BLaER1 treated with 17β-estradiol and CSF1 and Interleukin-3, amounts not matched to agents 10 nM and 100 nM (cell line): ENCODE measurements around the gene QSOX1.
A peak's percentile ranks its signal among the peaks of the same experiment; 100 is the strongest.

Source experiments
- H3K27ac ChIP-seq, 11 experiments: shearing (Covaris generic); formaldehyde crosslinking; 2 replicates each; pipeline ENCODE4 v1.8.1; 2022
- H3K27me3 ChIP-seq, 11 experiments: shearing (Covaris generic); formaldehyde crosslinking; 2 replicates each; pipeline ENCODE4 v1.8.1; 2022
- H3K36me3 ChIP-seq, 11 experiments: shearing (Covaris generic); formaldehyde crosslinking; 2 replicates each; pipeline ENCODE4 v1.8.1; 2022
- H3K4me1 ChIP-seq, 10 experiments: shearing (Covaris generic); formaldehyde crosslinking; 2 replicates each; pipeline ENCODE4 v1.8.1; 2022
- H3K4me2 ChIP-seq, 11 experiments: shearing (Covaris generic); formaldehyde crosslinking; 2 replicates each; pipeline ENCODE4 v1.8.1; 2022
- H3K4me3 ChIP-seq, 10 experiments: shearing (Covaris generic); formaldehyde crosslinking; 2 replicates each; pipeline ENCODE4 v1.8.1; 2022
- H3K9ac ChIP-seq, 11 experiments: shearing (Covaris generic); formaldehyde crosslinking; 2 replicates each; pipeline ENCODE4 v1.8.1; 2022
- H3K9me3 ChIP-seq, 11 experiments: shearing (Covaris generic); formaldehyde crosslinking; replicated peaks in 1 of 11; 2 replicates each; pipeline ENCODE4 v1.8.1; 2022
- H4K20me1 ChIP-seq, 11 experiments: shearing (Covaris generic); formaldehyde crosslinking; 2 replicates each; pipeline ENCODE4 v1.8.1; 2022
- Cebpa-rat ChIP-seq, 11 experiments: shearing (Covaris generic); IDR thresholded peaks; 2 replicates each; pipeline ENCODE4 v1.8.1; 2022

QSOX1 gene

DNA sequence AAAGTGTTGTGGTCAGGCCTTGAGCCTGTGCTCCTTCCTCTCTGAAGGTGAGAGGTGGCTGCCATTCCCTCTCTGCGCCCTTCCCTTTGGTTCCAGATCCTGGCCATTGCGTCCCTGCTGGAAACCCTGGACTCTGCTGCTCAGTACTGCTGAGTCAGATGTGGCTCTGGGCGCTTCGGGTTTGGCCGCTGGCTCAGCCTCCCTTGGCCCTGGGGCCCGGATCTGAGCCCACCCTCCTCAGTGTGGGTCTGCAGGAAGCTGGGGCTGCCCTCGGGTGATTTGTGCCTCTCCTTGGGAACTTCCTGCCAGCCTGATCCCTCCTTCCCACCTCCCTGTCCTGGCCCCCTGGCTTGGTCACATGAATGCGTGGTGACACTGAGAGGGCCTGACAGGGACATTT lies 32.2 kb downstream of the QSOX1 start:
- Histone ChIP-seq H3K4me2 (peak overlapping the region in 7 of 11 experiments; percentile 9 to 98 (median 86); a peak in 8 of 22 replicates), H3K27ac (peak overlapping the region in 3 of 11 experiments; percentile 6 to 21 (median 15); a peak in 5 of 22 replicates), H3K27me3 (no peaks in the 10 kb centered on the region), H3K9ac (peak overlapping the region in 5 of 11 experiments; percentile 12 to 41 (median 29); a peak in 5 of 22 replicates), H3K4me3 (no peak overlapping the region), H3K4me1 (peaks cover 18 to 60% (median 57%) of the 10 kb centered on the region in 10 experiments), H3K9me3 (no peaks in the 10 kb centered on the region), H4K20me1 (peaks cover 0 to 48% (median 0%) of the 10 kb centered on the region in 11 experiments; a peak in 6 of 22 replicates), H3K36me3 (peaks cover 10 to 81% (median 67%) of the 10 kb centered on the region in 11 experiments; a peak in 20 of 22 replicates)
- no peak for TF ChIP-seq Cebpa-rat (IDR thresholded peaks at IDR 0.05)

GRCh38 chr1:180187626-180188025 lies 33.0 kb downstream of the QSOX1 start:
- H3K9ac ChIP-seq, result peak overlapping the region in 4 of 11 experiments; percentile 29 to 47 (median 36); a peak in 3 of 22 replicates
- no peaks in the 10 kb centered on the region for H3K9me3 ChIP-seq
- peaks cover 0 to 44% (median 0%) of the 10 kb centered on the region in 11 experiments; a peak in 7 of 22 replicates for H4K20me1 ChIP-seq
- H3K36me3 ChIP-seq, result peaks cover 9 to 73% (median 61%) of the 10 kb centered on the region in 11 experiments; a peak in 20 of 22 replicates
- TF ChIP-seq Cebpa-rat (IDR thresholded peaks at IDR 0.05), result no peak
- H3K4me2 ChIP-seq, result peak overlapping the region in 8 of 11 experiments; percentile 71 to 98 (median 82); a peak in 14 of 22 replicates
- 0 out of 22 replicates have a peak overlapping the region, but pooled peaks of 1 of the 11 experiments have one; percentile 15 for H3K27ac ChIP-seq
- H3K4me3 ChIP-seq, result no peak overlapping the region
- H3K4me1 ChIP-seq, result peaks cover 25 to 66% (median 63%) of the 10 kb centered on the region in 10 experiments
- H3K27me3 ChIP-seq, result no peaks in the 10 kb centered on the region

DNA sequence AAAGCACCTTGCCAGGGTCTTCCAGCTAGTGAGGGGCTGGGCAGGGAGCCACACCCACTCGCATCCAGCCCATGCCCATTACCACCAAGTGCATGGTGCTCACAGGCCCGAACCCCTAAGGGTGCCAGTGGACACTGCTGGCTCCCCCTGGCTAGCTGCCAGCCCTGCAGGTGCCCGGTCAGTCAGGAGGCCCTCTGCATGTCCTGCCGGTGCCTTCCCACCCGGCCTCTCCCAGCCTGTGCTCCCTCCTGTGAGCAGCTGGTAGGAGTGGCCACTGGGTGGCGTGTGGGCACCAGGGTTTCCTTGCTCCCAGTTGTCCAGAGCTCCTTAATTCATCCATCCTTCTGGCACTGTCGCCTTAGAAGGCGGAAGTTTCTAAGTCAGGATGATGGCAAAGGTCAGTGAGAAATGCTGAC lies 33.4 kb downstream of the QSOX1 start:
- Histone ChIP-seq H3K27me3 (no peaks in the 10 kb centered on the region), H3K27ac (peak overlapping the region in 2 of 11 experiments; percentile 16 to 22; a peak in 1 of 22 replicates), H3K4me2 (peak overlapping the region; percentile 29 to 98 (median 76); a peak in 18 of 22 replicates), H3K4me3 (no peak overlapping the region), H3K9ac (peak overlapping the region in 4 of 11 experiments; percentile 18 to 50 (median 44); a peak in 3 of 22 replicates), H3K36me3 (peaks cover 7 to 68% (median 57%) of the 10 kb centered on the region in 11 experiments; a peak in 20 of 22 replicates), H3K9me3 (no peaks in the 10 kb centered on the region), H3K4me1 (peaks cover 25 to 71% (median 68%) of the 10 kb centered on the region in 10 experiments), H4K20me1 (peaks cover 0 to 44% (median 0%) of the 10 kb centered on the region in 11 experiments; a peak in 7 of 22 replicates)
- TF ChIP-seq Cebpa-rat (IDR thresholded peaks at IDR 0.05), result no peak

- H3K4me2 ChIP-seq, result peak overlapping the region; percentile 29 to 98 (median 76)
- peaks cover 0 to 44% (median 0%) of the 10 kb centered on the region in 11 experiments; a peak in 7 of 22 replicates for H4K20me1 ChIP-seq
- peak overlapping the region in 7 of 11 experiments; percentile 7 to 50 (median 41); a peak in 7 of 22 replicates for H3K9ac ChIP-seq
- H3K4me1 ChIP-seq, result peaks cover 25 to 77% (median 74%) of the 10 kb centered on the region in 10 experiments
- 0 out of 20 replicates have a peak overlapping the region, but pooled peaks of 1 of the 10 experiments have one; percentile 22 for H3K4me3 ChIP-seq
- H3K36me3 ChIP-seq, result peaks cover 7 to 64% (median 52%) of the 10 kb centered on the region in 11 experiments; a peak in 19 of 22 replicates
- no peak for TF ChIP-seq Cebpa-rat (IDR thresholded peaks at IDR 0.05)
- H3K27me3 ChIP-seq, result no peaks in the 10 kb centered on the region
- peak overlapping the region in 3 of 11 experiments; percentile 16 to 52 (median 22); a peak in 3 of 22 replicates for H3K27ac ChIP-seq
- no peaks in the 10 kb centered on the region for H3K9me3 ChIP-seq
Measured at GRCh38 chr1:180188684-180189175, 34.1 kb downstream of the QSOX1 start.

DNA sequence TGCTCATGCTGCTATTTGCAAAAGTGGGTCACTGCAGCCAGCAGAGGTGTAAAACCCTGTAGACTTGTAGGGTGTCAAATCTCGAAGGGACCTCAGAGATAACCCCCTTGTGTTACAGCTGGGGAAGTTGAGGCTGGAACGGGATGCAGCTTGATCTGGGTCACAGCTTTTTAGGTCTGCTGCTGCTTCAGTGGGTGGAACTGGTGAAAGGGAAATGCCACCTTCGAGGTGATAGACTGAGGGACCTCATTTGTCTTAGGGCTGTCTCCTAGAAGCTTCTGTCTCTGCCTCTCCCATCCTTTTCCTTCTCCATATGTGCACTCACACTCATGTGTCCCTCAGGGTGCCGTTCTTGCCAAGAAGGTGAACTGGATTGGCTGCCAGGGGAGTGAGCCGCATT lies 35.4 kb downstream of the QSOX1 start:
- no peaks in the 10 kb centered on the region for H3K9me3 ChIP-seq
- H3K4me2 ChIP-seq, result peak overlapping the region in 9 of 11 experiments; percentile 5 to 98 (median 86); a peak in 16 of 22 replicates
- H3K4me1 ChIP-seq, result peaks cover 32 to 91% (median 88%) of the 10 kb centered on the region in 10 experiments
- TF ChIP-seq Cebpa-rat (IDR thresholded peaks at IDR 0.05), result no peak
- H3K4me3 ChIP-seq, result no peak overlapping the region; a peak in 1 of 20 replicates
- no peak overlapping the region for H3K9ac ChIP-seq
- H3K27me3 ChIP-seq, result no peaks in the 10 kb centered on the region
- no peak overlapping the region for H3K27ac ChIP-seq
- H4K20me1 ChIP-seq, result peaks cover 0 to 44% (median 0%) of the 10 kb centered on the region in 11 experiments; a peak in 7 of 22 replicates
- H3K36me3 ChIP-seq, result peaks cover 7 to 59% (median 40%) of the 10 kb centered on the region in 11 experiments; a peak in 17 of 22 replicates

DNA sequence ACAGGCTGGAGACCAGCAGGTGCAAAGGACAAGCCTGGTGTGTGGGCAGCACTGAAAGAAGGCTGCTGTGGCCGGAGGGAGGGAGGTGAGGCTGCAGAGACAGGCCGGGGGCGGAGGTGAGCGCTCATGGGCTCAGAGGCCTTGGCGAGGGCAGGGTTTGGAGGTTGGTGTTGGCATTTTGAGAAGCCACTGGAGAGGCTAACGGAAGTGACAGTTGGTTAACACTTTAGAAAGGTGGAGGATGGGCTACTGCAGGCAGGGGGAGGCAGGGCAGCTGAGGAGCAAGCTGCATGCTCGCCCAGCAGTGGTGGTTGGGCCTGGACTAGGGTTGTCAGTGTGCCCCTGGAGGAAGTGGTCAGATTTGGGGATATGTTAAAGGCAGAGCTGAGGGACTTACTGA lies 37.5 kb downstream of the QSOX1 start:
- Histone ChIP-seq H3K4me2 (peak overlapping the region; percentile 64 to 98 (median 85)), H3K9ac (peak overlapping the region in 6 of 11 experiments; percentile 2 to 57 (median 32); a peak in 7 of 22 replicates), H3K4me1 (peaks cover 32 to 100% (median 99%) of the 10 kb centered on the region in 10 experiments), H3K4me3 (peak overlapping the region in 3 of 10 experiments; percentile 9 to 32 (median 28); a peak in 4 of 20 replicates), H3K36me3 (peaks cover 0 to 48% (median 32%) of the 10 kb centered on the region in 11 experiments; a peak in 17 of 22 replicates), H4K20me1 (peaks cover 0 to 38% (median 0%) of the 10 kb centered on the region in 11 experiments; a peak in 6 of 22 replicates), H3K27me3 (no peaks in the 10 kb centered on the region), H3K9me3 (no peaks in the 10 kb centered on the region), H3K27ac (peak overlapping the region in 8 of 11 experiments; percentile 45 to 74 (median 54); a peak in 16 of 22 replicates)
- TF ChIP-seq Cebpa-rat (IDR thresholded peaks at IDR 0.05), result no peak

GRCh38 chr1:180193141-180194047 lies 38.7 kb downstream of the QSOX1 start:
- Histone ChIP-seq H3K4me3 (no peak overlapping the region; a peak in 1 of 20 replicates), H3K4me2 (peak overlapping the region in 9 of 11 experiments; percentile 30 to 98 (median 86); a peak in 17 of 22 replicates), H3K4me1 (peaks cover 31 to 100% (median 99%) of the 10 kb centered on the region in 10 experiments), H3K27me3 (no peaks in the 10 kb centered on the region), H3K27ac (peak overlapping the region in 7 of 11 experiments; percentile 45 to 74 (median 56); a peak in 11 of 22 replicates), H4K20me1 (peaks cover 0 to 26% (median 0%) of the 10 kb centered on the region in 11 experiments; a peak in 5 of 22 replicates), H3K36me3 (peaks cover 4 to 55% (median 38%) of the 10 kb centered on the region in 11 experiments; a peak in 18 of 22 replicates), H3K9ac (peak overlapping the region in 3 of 11 experiments; percentile 15 to 57 (median 28); a peak in 1 of 22 replicates), H3K9me3 (no peaks in the 10 kb centered on the region)
- no peak for TF ChIP-seq Cebpa-rat (IDR thresholded peaks at IDR 0.05)

GRCh38 chr1:180194048-180194425 lies 39.4 kb downstream of the QSOX1 start:
- Histone ChIP-seq H3K4me3 (0 out of 20 replicates have a peak overlapping the region, but pooled peaks of 1 of the 10 experiments have one; percentile 1), H3K4me2 (peak overlapping the region in 9 of 11 experiments; percentile 30 to 98 (median 86); a peak in 18 of 22 replicates), H3K9ac (no peak overlapping the region), H3K27ac (peak overlapping the region in 4 of 11 experiments; percentile 23 to 59 (median 42); a peak in 7 of 22 replicates), H3K4me1 (peaks cover 24 to 100% (median 98%) of the 10 kb centered on the region in 10 experiments), H4K20me1 (peaks cover 0 to 19% (median 0%) of the 10 kb centered on the region in 11 experiments; a peak in 4 of 22 replicates), H3K36me3 (peaks cover 4 to 61% (median 43%) of the 10 kb centered on the region in 11 experiments; a peak in 18 of 22 replicates), H3K27me3 (no peaks in the 10 kb centered on the region), H3K9me3 (no peaks in the 10 kb centered on the region)
- TF ChIP-seq Cebpa-rat (IDR thresholded peaks at IDR 0.05), result no peak
